ENCODE measurements around the gene PLK3. TPM values are rescaled to one million over a fixed set of nuclear protein-coding genes. Genes with fewer than 3 reads are reported as not detected.

PLK3 gene
- total and polyA plus RNA-seq, 9 of the 15 experiments (the other 6 are each of a cell fraction or from before 2014, with no cell fraction given), result 0.52 to 22.7 (median 11.0) TPM

DNA sequence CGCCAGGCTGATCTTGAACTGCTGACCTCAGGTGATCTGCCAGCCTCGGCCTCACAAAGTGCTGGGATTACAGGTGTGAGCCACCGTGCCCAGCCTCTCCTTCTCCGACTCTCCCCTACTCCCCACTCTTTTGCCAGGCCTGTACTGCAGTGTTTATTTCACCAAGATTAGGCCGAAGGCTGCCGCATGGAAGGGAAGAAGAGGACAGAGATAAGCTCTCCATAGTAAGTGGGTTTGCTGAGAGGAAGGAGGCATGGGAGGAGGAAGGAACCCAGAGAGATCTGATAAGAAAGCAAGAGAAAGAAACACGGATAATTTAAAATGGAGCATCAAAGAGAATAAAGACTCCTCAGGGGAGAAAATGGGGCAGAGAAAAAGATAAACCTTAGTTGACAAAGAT, 34.2 kb downstream of the PLK3 start (continued):
- TF ChIP-seq ZNF239 (CRISPR knock-in tag; IDR thresholded peaks at IDR 0.05), result peak; percentile 35
- peak; percentile 41; the same call in 1 of the 2 replicates for TF ChIP-seq ZFX (CRISPR knock-in tag; IDR thresholded peaks at IDR 0.05)
- no peak for TF ChIP-seq ASH1L (IDR thresholded peaks at IDR 0.05; ENCODE audit: borderline replicate concordance, low read depth, partially characterized antibody)
- TF ChIP-seq, protein P1, sequence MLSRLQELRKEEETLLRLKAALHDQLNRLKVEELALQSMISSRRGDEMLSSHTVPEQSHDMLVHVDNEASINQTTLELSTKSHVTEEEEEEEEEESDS (CRISPR knock-in tag; IDR thresholded peaks at IDR 0.05), result no peak
- peak in 1 of 2 experiments; percentile 68; a peak in 1 of 4 replicates for TF ChIP-seq RCOR1 (IDR thresholded peaks at IDR 0.05; ENCODE audit: borderline replicate concordance in 1 of 2, low read depth in 2 of 2, low read length in 2 of 2)
- TF ChIP-seq, protein P2, sequence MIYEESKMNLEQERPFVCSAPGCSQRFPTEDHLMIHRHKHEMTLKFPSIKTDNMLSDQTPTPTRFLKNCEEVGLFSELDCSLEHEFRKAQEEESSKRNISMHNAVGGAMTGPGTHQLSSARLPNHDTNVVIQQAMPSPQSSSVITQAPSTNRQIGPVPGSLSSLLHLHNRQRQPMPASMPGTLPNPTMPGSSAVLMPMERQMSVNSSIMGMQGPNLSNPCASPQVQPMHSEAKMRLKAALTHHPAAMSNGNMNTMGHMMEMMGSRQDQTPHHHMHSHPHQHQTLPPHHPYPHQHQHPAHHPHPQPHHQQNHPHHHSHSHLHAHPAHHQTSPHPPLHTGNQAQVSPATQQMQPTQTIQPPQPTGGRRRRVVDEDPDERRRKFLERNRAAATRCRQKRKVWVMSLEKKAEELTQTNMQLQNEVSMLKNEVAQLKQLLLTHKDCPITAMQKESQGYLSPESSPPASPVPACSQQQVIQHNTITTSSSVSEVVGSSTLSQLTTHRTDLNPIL (CRISPR knock-in tag; IDR thresholded peaks at IDR 0.05), result no peak
- TF ChIP-seq, protein P3, sequence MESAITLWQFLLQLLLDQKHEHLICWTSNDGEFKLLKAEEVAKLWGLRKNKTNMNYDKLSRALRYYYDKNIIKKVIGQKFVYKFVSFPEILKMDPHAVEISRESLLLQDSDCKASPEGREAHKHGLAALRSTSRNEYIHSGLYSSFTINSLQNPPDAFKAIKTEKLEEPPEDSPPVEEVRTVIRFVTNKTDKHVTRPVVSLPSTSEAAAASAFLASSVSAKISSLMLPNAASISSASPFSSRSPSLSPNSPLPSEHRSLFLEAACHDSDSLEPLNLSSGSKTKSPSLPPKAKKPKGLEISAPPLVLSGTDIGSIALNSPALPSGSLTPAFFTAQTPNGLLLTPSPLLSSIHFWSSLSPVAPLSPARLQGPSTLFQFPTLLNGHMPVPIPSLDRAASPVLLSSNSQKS (CRISPR knock-in tag; IDR thresholded peaks at IDR 0.05), result no peak
- peak; percentile 55; the same call in 1 of the 2 replicates for TF ChIP-seq NBN (IDR thresholded peaks at IDR 0.05; ENCODE audit: low read depth)
